ENCODE results near the gene LGALS3. TPM values are rescaled to one million over a fixed set of nuclear protein-coding genes. Genes with fewer than 3 reads are reported as not detected.

The LGALS3 gene
- total and polyA plus RNA-seq, 12 donors = 119 to 308 (median 198) TPM

- Histone ChIP-seq H3K27ac (no peak overlapping the region), H3K36me3 (peaks cover 0 to 9% (median 0%) of the 10 kb centered on the region in 9 donors), H3K4me1 (no peaks in the 10 kb centered on the region), H3K27me3 (no peaks in the 10 kb centered on the region), H3K4me3 (no peak overlapping the region), H3K9me3 (no peaks in the 10 kb centered on the region)
- peak; percentile 28 to 81 (median 63) for TF ChIP-seq CTCF (IDR thresholded peaks at IDR 0.05)
- DNase-seq (no peak), ATAC-seq (peak in 6 of 8 donors; percentile 47 to 72 (median 60))
- intact Hi-C loops (cut with DNase I) = loop anchor here in 7 of 10 donors (1.0 to 10.0 kb wide), 4 partner anchors 68 to 256 kb away; partner anchors contain the start of gene GCH1 (in 1 of the 7)
These were observed 31.9 kb downstream of the LGALS3 start for GRCh38 chr14:55160989-55161388.

- Histone ChIP-seq H3K4me3 (no peak overlapping the region), H3K9me3 (no peaks in the 10 kb centered on the region), H3K4me1 (no peaks in the 10 kb centered on the region), H3K27ac (no peak overlapping the region), H3K27me3 (no peaks in the 10 kb centered on the region), H3K36me3 (peaks cover 0 to 42% (median 0%) of the 10 kb centered on the region in 9 donors)
- intact Hi-C loops (cut with DNase I) = no loop called here
- WGBS, 2 donors = 81 to 83% methylated on average over 2 of the region's 2 CpGs
- TF ChIP-seq CTCF (IDR thresholded peaks at IDR 0.05) = no peak
- no peak for ATAC-seq
- no peak for DNase-seq
These were observed 41.5 kb downstream of the LGALS3 start for GRCh38 chr14:55170526-55170925.

GRCh38 chr14:55180006-55180405, 51.0 kb downstream of the LGALS3 start:
- Histone ChIP-seq H3K27me3 (no peaks in the 10 kb centered on the region), H3K27ac (no peak overlapping the region), H3K4me1 (no peaks in the 10 kb centered on the region), H3K36me3 (peaks cover 0 to 27% (median 0%) of the 10 kb centered on the region in 9 donors), H3K9me3 (no peaks in the 10 kb centered on the region), H3K4me3 (no peak overlapping the region)
- DNase-seq (no peak), ATAC-seq (no peak)
- WGBS, 2 donors = 87 to 95% methylated on average over 2 of the region's 2 CpGs
- no peak for TF ChIP-seq CTCF (IDR thresholded peaks at IDR 0.05)
- intact Hi-C loops (cut with DNase I) = no loop called here

GRCh38 chr14:55180434-55180833, 51.4 kb downstream of the LGALS3 start:
- Histone ChIP-seq H3K27ac (no peak overlapping the region), H3K4me3 (no peak overlapping the region), H3K36me3 (peaks cover 0 to 25% (median 0%) of the 10 kb centered on the region in 9 donors), H3K27me3 (no peaks in the 10 kb centered on the region), H3K9me3 (no peaks in the 10 kb centered on the region), H3K4me1 (no peaks in the 10 kb centered on the region)
- no peak for DNase-seq
- 74 to 77% methylated on average over 4 of the region's 4 CpGs for WGBS, 2 donors
- no peak for ATAC-seq
- TF ChIP-seq CTCF (IDR thresholded peaks at IDR 0.05) = no peak
- intact Hi-C loops (cut with DNase I) = no loop called here

All from heart right ventricle (tissue), 16 donors.